GM12875 (cell line): ENCODE results near the gene HOMER3.

Experiments used
- H3K4me3 ChIP-seq: one replicate; pipeline ENCODE4 v1.5.1; 2011; ENCODE audit warnings: low read depth, low read length, control low read depth
- CTCF ChIP-seq: IDR thresholded peaks from 2 replicates; pipeline ENCODE4 v1.5.1; 2011; ENCODE audit warnings: low read depth, mild to moderate bottlenecking, control low read depth, inconsistent platforms, low read length, moderate library complexity, borderline replicate concordance; ENCODE audit not compliant: insufficient read depth

Gene HOMER3

GRCh38 chr19:18946918-18947317, 5.9 kb upstream of the HOMER3 start:
- H3K4me3 ChIP-seq: no peak overlapping the region
- TF ChIP-seq CTCF: no peak

GRCh38 chr19:18946335-18946734, 5.3 kb upstream of the HOMER3 start:
- TF ChIP-seq CTCF: no peak

GRCh38 chr19:18945297-18945696, 4.3 kb upstream of the HOMER3 start:
- H3K4me3 ChIP-seq: no peak overlapping the region
- no peak for TF ChIP-seq CTCF

More at GRCh38 chr19:18946335-18946734, 5.3 kb upstream of the HOMER3 start:
- no peak overlapping the region for H3K4me3 ChIP-seq

- H3K4me3 ChIP-seq: no peak overlapping the region
- no peak for TF ChIP-seq CTCF
These were observed 2.4 kb upstream of the HOMER3 start for GRCh38 chr19:18943465-18943864.

GRCh38 chr19:18942692-18943091, 1.7 kb upstream of the HOMER3 start:
- no peak for TF ChIP-seq CTCF
- no peak overlapping the region for H3K4me3 ChIP-seq

GRCh38 chr19:18941628-18942354, 774 bp upstream of the HOMER3 start:
- H3K4me3 ChIP-seq: no peak overlapping the region
- no peak for TF ChIP-seq CTCF
